HEK293 (cell line): Measurements from ENCODE around the gene RHOB.

ENCODE experiments used
- CTCF ChIP-seq: fragments of 450-650 bp; formaldehyde crosslinking; IDR thresholded peaks from 2 replicates; pipeline ENCODE4 v1.5.1; 2016; ENCODE audit warnings: missing biosample characterization, missing genetic modification characterization
- KLF10 ChIP-seq: fragments of 450-650 bp; IDR thresholded peaks from 2 replicates; pipeline ENCODE4 v1.5.1; 2018; ENCODE audit warnings: missing biosample characterization, mild to moderate bottlenecking, missing genetic modification characterization
- ZBTB10 ChIP-seq: fragments of 450-650 bp; formaldehyde crosslinking; IDR thresholded peaks from 2 replicates; pipeline ENCODE4 v1.5.1; 2016; ENCODE audit warnings: missing biosample characterization, missing genetic modification characterization
- ZBTB44 ChIP-seq: fragments of 450-650 bp; IDR thresholded peaks from 2 replicates; pipeline ENCODE4 v1.5.1; 2018; ENCODE audit warnings: missing biosample characterization, mild to moderate bottlenecking, missing genetic modification characterization
- ZBTB8A ChIP-seq: fragments of 450-650 bp; formaldehyde crosslinking; IDR thresholded peaks from 2 replicates; pipeline ENCODE4 v1.5.1; 2016; ENCODE audit warnings: missing biosample characterization, missing genetic modification characterization
- ZNF202 ChIP-seq: fragments of 450-650 bp; formaldehyde crosslinking; IDR thresholded peaks from 2 replicates; pipeline ENCODE4 v1.5.1; 2016; ENCODE audit warnings: missing biosample characterization, missing genetic modification characterization, borderline replicate concordance
- ZNF23 ChIP-seq: fragments of 450-650 bp; formaldehyde crosslinking; IDR thresholded peaks from 2 replicates; pipeline ENCODE4 v1.5.1; 2016; ENCODE audit warnings: missing biosample characterization, missing genetic modification characterization, borderline replicate concordance
- ZNF311 ChIP-seq: fragments of 450-650 bp; formaldehyde crosslinking; IDR thresholded peaks from 2 replicates; pipeline ENCODE4 v1.5.1; 2017; ENCODE audit warnings: missing biosample characterization, missing genetic modification characterization, borderline replicate concordance
- ZNF354C ChIP-seq: fragments of 450-650 bp; formaldehyde crosslinking; IDR thresholded peaks from 2 replicates; pipeline ENCODE4 v1.5.1; 2016; ENCODE audit warnings: missing biosample characterization, missing genetic modification characterization, low read depth, borderline replicate concordance
- ZNF416 ChIP-seq: fragments of 450-650 bp; formaldehyde crosslinking; IDR thresholded peaks from 2 replicates; pipeline ENCODE4 v1.5.1; 2016; ENCODE audit warnings: missing biosample characterization, missing genetic modification characterization
- ZNF670 ChIP-seq: fragments of 450-650 bp; formaldehyde crosslinking; IDR thresholded peaks from 2 replicates; pipeline ENCODE4 v1.5.1; 2016; ENCODE audit warnings: missing biosample characterization, missing genetic modification characterization, low read depth
- ZNF776 ChIP-seq: fragments of 450-650 bp; formaldehyde crosslinking; IDR thresholded peaks from 2 replicates; pipeline ENCODE4 v1.5.0; 2017; ENCODE audit warnings: missing biosample characterization, missing genetic modification characterization, borderline replicate concordance

- no peak for TF ChIP-seq ZNF416 (tag by site-specific recombination)
- TF ChIP-seq CTCF (tag by site-specific recombination), result no peak
- TF ChIP-seq ZNF311 (tag by site-specific recombination), result no peak
- no peak for TF ChIP-seq ZNF776 (tag by site-specific recombination)
- TF ChIP-seq ZBTB44 (tag by site-specific recombination), result no peak
- TF ChIP-seq ZNF23 (tag by site-specific recombination), result no peak
- TF ChIP-seq KLF10 (tag by site-specific recombination), result no peak
- TF ChIP-seq ZBTB8A, result no peak
- no peak for TF ChIP-seq ZBTB10 (tag by site-specific recombination)
- TF ChIP-seq ZNF202, result no peak
- TF ChIP-seq ZNF354C, result no peak
- no peak for TF ChIP-seq ZNF670 (tag by site-specific recombination)
Observed at GRCh38 chr2:20418519-20418918, 28.4 kb upstream of the RHOB start.
